ENCODE results near the gene UNC5C. TPM values are rescaled to one million over a fixed set of nuclear protein-coding genes. Genes with fewer than 3 reads are reported as not detected.

UNC5C gene
- total RNA-seq, 2 donors from 2014 or later = 0.52 to 2.0 TPM

DNA sequence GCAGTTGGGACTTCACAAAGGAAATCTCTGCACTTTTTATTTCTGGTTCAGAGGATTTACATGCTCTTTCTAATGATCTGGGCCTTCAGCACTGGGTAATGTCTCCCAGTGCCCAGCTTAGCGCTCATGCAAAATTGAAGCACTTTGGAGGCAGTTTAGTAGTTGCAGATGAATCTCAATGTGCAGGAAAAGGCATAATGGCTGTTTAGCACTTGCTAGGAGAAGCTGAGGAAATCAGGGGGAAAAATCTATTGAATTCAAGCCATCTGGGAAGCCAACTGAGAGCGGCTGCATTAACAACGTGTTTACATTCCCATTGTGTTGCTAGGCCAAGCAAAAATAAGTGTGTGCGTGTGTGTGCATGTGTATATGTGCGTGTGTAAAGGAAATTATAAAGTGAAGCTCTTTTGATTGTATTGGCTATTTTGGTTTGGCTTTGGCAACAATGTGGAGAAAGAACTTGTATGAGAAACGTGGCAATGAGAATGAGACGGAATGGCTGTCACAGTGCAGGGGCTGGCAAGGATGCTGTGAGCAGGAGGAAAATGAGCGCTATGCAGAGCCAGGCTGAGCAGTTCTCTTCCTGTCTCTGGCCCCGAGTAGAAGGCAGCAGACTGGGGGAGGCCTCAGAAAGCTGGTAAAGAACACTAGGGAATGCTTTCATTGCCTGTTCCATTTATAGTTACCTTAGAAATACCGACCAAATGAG, 231.5 kb downstream of the UNC5C start:
- no peak overlapping the region for H3K27ac ChIP-seq
- H3K4me3 ChIP-seq = no peak overlapping the region
- no peaks in the 10 kb centered on the region for H3K27me3 ChIP-seq
- DNase-seq (no peak), ATAC-seq (no peak)
- no peak for TF ChIP-seq POLR2A (IDR thresholded peaks at IDR 0.05)
- TF ChIP-seq, protein P1, sequence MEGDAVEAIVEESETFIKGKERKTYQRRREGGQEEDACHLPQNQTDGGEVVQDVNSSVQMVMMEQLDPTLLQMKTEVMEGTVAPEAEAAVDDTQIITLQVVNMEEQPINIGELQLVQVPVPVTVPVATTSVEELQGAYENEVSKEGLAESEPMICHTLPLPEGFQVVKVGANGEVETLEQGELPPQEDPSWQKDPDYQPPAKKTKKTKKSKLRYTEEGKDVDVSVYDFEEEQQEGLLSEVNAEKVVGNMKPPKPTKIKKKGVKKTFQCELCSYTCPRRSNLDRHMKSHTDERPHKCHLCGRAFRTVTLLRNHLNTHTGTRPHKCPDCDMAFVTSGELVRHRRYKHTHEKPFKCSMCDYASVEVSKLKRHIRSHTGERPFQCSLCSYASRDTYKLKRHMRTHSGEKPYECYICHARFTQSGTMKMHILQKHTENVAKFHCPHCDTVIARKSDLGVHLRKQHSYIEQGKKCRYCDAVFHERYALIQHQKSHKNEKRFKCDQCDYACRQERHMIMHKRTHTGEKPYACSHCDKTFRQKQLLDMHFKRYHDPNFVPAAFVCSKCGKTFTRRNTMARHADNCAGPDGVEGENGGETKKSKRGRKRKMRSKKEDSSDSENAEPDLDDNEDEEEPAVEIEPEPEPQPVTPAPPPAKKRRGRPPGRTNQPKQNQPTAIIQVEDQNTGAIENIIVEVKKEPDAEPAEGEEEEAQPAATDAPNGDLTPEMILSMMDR (IDR thresholded peaks at IDR 0.05) = no peak
- WGBS, 2 donors = 63 to 65% methylated on average over 10 of the region's 10 CpGs
- H3K4me1 ChIP-seq = no peaks in the 10 kb centered on the region
- H3K36me3 ChIP-seq (replicated peaks in 1 of 2; ENCODE audit: insufficient read depth in 1 of 2, low read depth in 2 of 2) = no peaks in the 10 kb centered on the region
- no peaks in the 10 kb centered on the region for H3K9me3 ChIP-seq
- intact Hi-C loops (cut with DNase I) = no loop called here

DNA sequence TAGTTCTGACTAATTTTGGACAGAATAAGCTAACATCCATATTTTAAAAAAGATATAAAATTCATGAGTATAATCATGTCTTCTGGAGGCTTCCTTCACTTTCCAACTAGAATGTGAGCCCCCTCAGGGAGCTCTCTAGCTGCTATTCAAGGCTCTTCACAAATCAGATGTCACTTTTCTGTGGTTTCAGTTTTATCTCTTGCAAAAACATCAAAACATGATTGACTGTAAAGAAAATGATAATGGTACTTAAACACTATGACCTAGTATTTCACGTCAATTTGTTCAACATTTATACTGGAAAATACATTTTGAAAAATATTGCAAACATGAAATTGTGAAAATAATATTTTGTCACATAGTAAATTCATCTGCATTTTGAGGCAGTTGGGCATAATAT, 234.2 kb downstream of the UNC5C start:
- ATAC-seq (no peak), DNase-seq (no peak)
- H3K27ac ChIP-seq = no peak overlapping the region
- no peaks in the 10 kb centered on the region for H3K27me3 ChIP-seq
- no peak overlapping the region for H3K4me3 ChIP-seq
- TF ChIP-seq, protein P1 (IDR thresholded peaks at IDR 0.05) = no peak
- no peak for TF ChIP-seq POLR2A (IDR thresholded peaks at IDR 0.05)
- H3K36me3 ChIP-seq (replicated peaks in 1 of 2; ENCODE audit: insufficient read depth in 1 of 2, low read depth in 2 of 2) = no peaks in the 10 kb centered on the region
- intact Hi-C loops (cut with DNase I) = no loop called here
- no peaks in the 10 kb centered on the region for H3K4me1 ChIP-seq
- H3K9me3 ChIP-seq = no peaks in the 10 kb centered on the region
- WGBS, 2 donors = 74 to 80% methylated on average over 1 of the region's 1 CpG

GRCh38 chr4:95304898-95305297, 243.9 kb downstream of the UNC5C start:
- Histone ChIP-seq H3K9me3 (no peaks in the 10 kb centered on the region), H3K4me1 (no peaks in the 10 kb centered on the region), H3K27me3 (no peaks in the 10 kb centered on the region), H3K27ac (no peak overlapping the region), H3K36me3 (replicated peaks in 1 of 2; ENCODE audit: insufficient read depth in 1 of 2, low read depth in 2 of 2) (no peaks in the 10 kb centered on the region), H3K4me3 (no peak overlapping the region)
- DNase-seq (no peak), ATAC-seq (no peak)
- 65 to 72% methylated on average over 1 of the region's 1 CpG for WGBS, 2 donors
- intact Hi-C loops (cut with DNase I) = no loop called here
- no peak for TF ChIP-seq POLR2A (IDR thresholded peaks at IDR 0.05)
- TF ChIP-seq, protein P1 (IDR thresholded peaks at IDR 0.05) = no peak

GRCh38 chr4:95300304-95300703, 248.5 kb downstream of the UNC5C start:
- no peak overlapping the region for H3K27ac ChIP-seq
- H3K27me3 ChIP-seq = no peaks in the 10 kb centered on the region
- DNase-seq = no peak
- no peaks in the 10 kb centered on the region for H3K9me3 ChIP-seq
- WGBS, 2 donors = 24 to 25% methylated on average over 1 of the region's 1 CpG
- no peaks in the 10 kb centered on the region for H3K4me1 ChIP-seq
- no peaks in the 10 kb centered on the region for H3K36me3 ChIP-seq (replicated peaks in 1 of 2; ENCODE audit: insufficient read depth in 1 of 2, low read depth in 2 of 2)
- intact Hi-C loops (cut with DNase I) = no loop called here
- no peak for TF ChIP-seq POLR2A (IDR thresholded peaks at IDR 0.05)
- TF ChIP-seq, protein P1 (IDR thresholded peaks at IDR 0.05) = no peak
- no peak for ATAC-seq
- H3K4me3 ChIP-seq = no peak overlapping the region

DNA sequence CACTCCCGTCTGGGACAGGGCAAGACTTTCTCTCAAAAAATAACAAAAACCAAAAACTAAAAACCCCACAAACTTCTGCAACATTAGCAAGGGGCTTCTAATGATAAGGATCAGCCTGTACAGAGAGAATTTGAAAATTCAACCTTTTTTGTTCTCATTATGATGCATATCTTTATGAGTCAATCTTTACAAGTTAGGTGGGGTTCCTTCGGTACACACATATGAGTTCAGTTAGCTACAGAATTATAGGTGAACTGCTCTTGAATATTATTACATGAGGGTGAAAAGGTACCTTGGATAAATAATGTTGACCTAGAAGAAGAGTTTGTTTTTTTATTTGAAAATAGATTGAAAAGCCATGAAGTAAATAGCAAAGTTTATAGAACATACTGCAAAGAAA, 252.7 kb downstream of the UNC5C start:
- TF ChIP-seq POLR2A (IDR thresholded peaks at IDR 0.05) = no peak
- TF ChIP-seq, protein P1 (IDR thresholded peaks at IDR 0.05) = no peak
- no peak overlapping the region for H3K4me3 ChIP-seq
- no peak for DNase-seq
- WGBS, 2 donors = 82 to 88% methylated on average over 2 of the region's 2 CpGs
- H3K4me1 ChIP-seq = no peaks in the 10 kb centered on the region
- no peaks in the 10 kb centered on the region for H3K9me3 ChIP-seq
- H3K36me3 ChIP-seq (replicated peaks in 1 of 2; ENCODE audit: insufficient read depth in 1 of 2, low read depth in 2 of 2) = no peaks in the 10 kb centered on the region
- ATAC-seq = no peak
- no peaks in the 10 kb centered on the region for H3K27me3 ChIP-seq
- intact Hi-C loops (cut with DNase I) = no loop called here
- H3K27ac ChIP-seq = no peak overlapping the region
